Aorta (tissue), 5 donors: ENCODE data around the gene TFAP2C. TPM values are rescaled to one million over a fixed set of nuclear protein-coding genes. Genes with fewer than 3 reads are reported as not detected.
"Not testable (repeated sequence)": the region's sequence is repeated elsewhere in the genome, so short reads cannot be mapped to it uniquely, and the experiment has no call there.

Experiments used
- ATAC-seq: fragments of 200-7000 bp; cut with Tn5 transposase; one replicate; pipeline ENCODE4 v1.9.1; 2022; ENCODE audit warnings: moderate library complexity; ENCODE audit not compliant: low FRiP score
- DNase-seq, 2 donors: peaks; one replicate each; pipeline ENCODE4 v3.0.0-alpha.2; 2020
- H3K27ac ChIP-seq, 2 donors: one replicate each; pipeline ENCODE4 v1.5.1; 2013; ENCODE audit warnings: low read length in 2 of 2, mild to moderate bottlenecking in 2 of 2, moderate library complexity in 2 of 2, control low read depth in 1 of 2, inconsistent platforms in 1 of 2, low read depth in 1 of 2
- H3K27me3 ChIP-seq, 2 donors: one replicate each; pipeline ENCODE4 v1.6.1; 2013; ENCODE audit warnings: control low read depth in 1 of 2, low read length in 1 of 2, mild to moderate bottlenecking in 1 of 2, moderate library complexity in 1 of 2; ENCODE audit not compliant: insufficient read depth in 2 of 2, control insufficient read depth in 1 of 2
- H3K36me3 ChIP-seq, 2 donors: one replicate each; pipeline ENCODE4 v1.6.1; 2013; ENCODE audit warnings: control low read depth in 1 of 2, low read length in 1 of 2, mild to moderate bottlenecking in 1 of 2; ENCODE audit not compliant: insufficient read depth in 2 of 2, control insufficient read depth in 1 of 2
- H3K4me1 ChIP-seq, 2 donors: one replicate each; pipeline ENCODE4 v1.6.1; 2013; ENCODE audit warnings: low read length in 2 of 2, control low read depth in 1 of 2, mild to moderate bottlenecking in 1 of 2, moderate library complexity in 1 of 2; ENCODE audit not compliant: insufficient read depth in 2 of 2, control insufficient read depth in 1 of 2
- H3K4me3 ChIP-seq, 2 donors: one replicate each; pipeline ENCODE4 v1.5.1; 2013; ENCODE audit warnings: low read length in 2 of 2, control low read depth in 1 of 2, mild to moderate bottlenecking in 1 of 2
- H3K9me3 ChIP-seq: one replicate; pipeline ENCODE4 v1.6.1; 2013; ENCODE audit warnings: mild to moderate bottlenecking, low read length; ENCODE audit not compliant: control insufficient read depth
- WGBS, 2 donors: extraction: QIAGEN DNeasy Blood & Tissue Kit; methylation state at CpG; one replicate each; pipeline ENCODE4 v1.1.7; 2013; 5-methylcytosine and 5-hydroxymethylcytosine counted together
- intact Hi-C, 2 donors: fragments of 100-400 bp; cut with DNase I; formaldehyde crosslinking; loops; one replicate each; pipeline versions ENCODE4 v1.14.2 to v1.15.0; 2022
- polyA plus RNA-seq, 2 donors: library from polyadenylated mRNA; stranded (reverse); fragments of 200-250 nt; gene quantifications; one replicate each; pipeline ENCODE4 v1.2.3, GENCODE V29; 2013
- total RNA-seq, 2 donors: library from RNA; stranded (reverse); fragmentation: NEBNext Ultra II Directional; extraction: Animal tissue kit (Norgen Biotek cat#: 25700); gene quantifications; one replicate each; pipeline ENCODE4 v1.2.1, GENCODE V29; 2021
- donor health status: healthy with polysubstance abuse.
- donor health status: Bipolar disorder and iron deficiency.
- donor health status: DM: no; HTN: no; CAD: no.
- donor health status: DM: no; HTN: no; CAD: no.
- donor health status: DM: yes; HTN: yes; CAD: no.

TFAP2C gene
- total and polyA plus RNA-seq, 4 donors = 0.39 to 0.54 TPM; not detected in 2

- Histone ChIP-seq H3K4me1 (no peaks in the 10 kb centered on the region), H3K9me3 (no peaks in the 10 kb centered on the region), H3K4me3 (no peak overlapping the region), H3K36me3 (no peaks in the 10 kb centered on the region), H3K27ac (no peak overlapping the region), H3K27me3 (no peaks in the 10 kb centered on the region)
- intact Hi-C loops = no loop called here
- no peak for DNase-seq
- ATAC-seq = no peak
- 84 to 88% methylated on average over 3 of the region's 3 CpGs for WGBS, 2 donors
These were observed 20.7 kb upstream of the TFAP2C start for GRCh38 chr20:56608376-56608775.

GRCh38 chr20:56609321-56609720, 19.8 kb upstream of the TFAP2C start:
- intact Hi-C loops = no loop called here
- Histone ChIP-seq H3K27ac (no peak overlapping the region), H3K4me3 (no peak overlapping the region), H3K36me3 (no peaks in the 10 kb centered on the region), H3K27me3 (no peaks in the 10 kb centered on the region), H3K4me1 (no peaks in the 10 kb centered on the region), H3K9me3 (no peaks in the 10 kb centered on the region)
- DNase-seq (no peak), ATAC-seq (no peak)
- WGBS, 2 donors = 69 to 81% methylated on average over 3 of the region's 3 CpGs

GRCh38 chr20:56610098-56610497, 19.0 kb upstream of the TFAP2C start:
- intact Hi-C loops = no loop called here
- 89 to 91% methylated on average over 6 of the region's 6 CpGs for WGBS, 2 donors
- no peak for DNase-seq

GRCh38 chr20:56614196-56614595, 14.9 kb upstream of the TFAP2C start:
- Histone ChIP-seq H3K9me3 (peaks cover 2% of the 10 kb centered on the region), H3K36me3 (no peaks in the 10 kb centered on the region), H3K27me3 (no peaks in the 10 kb centered on the region), H3K27ac (no peak overlapping the region), H3K4me3 (no peak overlapping the region), H3K4me1 (no peaks in the 10 kb centered on the region)
- intact Hi-C loops = no loop called here
- 85 to 95% methylated on average over 2 of the region's 2 CpGs for whole genome bisulfite sequencing, 2 donors
- no peak for ATAC-seq
- DNase-seq = no peak

More at GRCh38 chr20:56610098-56610497, 19.0 kb upstream of the TFAP2C start:
- Histone ChIP-seq H3K27ac (no peak overlapping the region), H3K36me3 (no peaks in the 10 kb centered on the region), H3K4me1 (no peaks in the 10 kb centered on the region), H3K27me3 (no peaks in the 10 kb centered on the region), H3K9me3 (no peaks in the 10 kb centered on the region), H3K4me3 (no peak overlapping the region)
- ATAC-seq = no peak

GRCh38 chr20:56616716-56617115, 12.4 kb upstream of the TFAP2C start:
- ATAC-seq (peak; percentile 11), DNase-seq (peak in 1 of 2 donors; percentile 64)
- intact Hi-C loops = no loop called here
- Histone ChIP-seq H3K4me1 (no peaks in the 10 kb centered on the region), H3K9me3 (peaks cover 2% of the 10 kb centered on the region), H3K36me3 (no peaks in the 10 kb centered on the region), H3K4me3 (no peak overlapping the region), H3K27me3 (no peaks in the 10 kb centered on the region), H3K27ac (no peak overlapping the region)
- WGBS, 2 donors = 47 to 57% methylated on average over 6 of the region's 6 CpGs

- H3K4me1 ChIP-seq = no peaks in the 10 kb centered on the region
- DNase-seq = no peak
- no peaks in the 10 kb centered on the region for H3K36me3 ChIP-seq
- H3K27ac ChIP-seq = no peak overlapping the region
- no peak for ATAC-seq
- no peak overlapping the region for H3K4me3 ChIP-seq
- WGBS, 2 donors = 87 to 89% methylated on average over 4 of the region's 4 CpGs
- peaks cover 2% of the 10 kb centered on the region for H3K9me3 ChIP-seq
- intact Hi-C loops = no loop called here
- no peaks in the 10 kb centered on the region for H3K27me3 ChIP-seq
These were observed 11.6 kb upstream of the TFAP2C start for GRCh38 chr20:56617489-56617888.

GRCh38 chr20:56621730-56622129, 7.4 kb upstream of the TFAP2C start:
- Histone ChIP-seq H3K4me1 (no peaks in the 10 kb centered on the region), H3K4me3 (no peak overlapping the region), H3K9me3 (peaks cover 2% of the 10 kb centered on the region), H3K36me3 (no peaks in the 10 kb centered on the region), H3K27ac (no peak overlapping the region), H3K27me3 (no peaks in the 10 kb centered on the region)
- ATAC-seq = no peak
- 4 to 6% methylated on average over 2 of the region's 2 CpGs for WGBS, 2 donors
- intact Hi-C loops = no loop called here
- DNase-seq = no peak

- H3K9me3 ChIP-seq, intact Hi-C loops, H3K4me3 ChIP-seq, H3K27ac ChIP-seq, H3K27me3 ChIP-seq, H3K4me1 ChIP-seq, H3K36me3 ChIP-seq, ATAC-seq, DNase-seq: not testable (repeated sequence)
- WGBS, 2 donors = 92 to 94% methylated on average over 10 of the region's 10 CpGs
These were observed 5.2 kb upstream of the TFAP2C start for GRCh38 chr20:56623930-56624329.

GRCh38 chr20:56624786-56625681, 4.1 kb upstream of the TFAP2C start:
- no peaks in the 10 kb centered on the region for H3K9me3 ChIP-seq
- H3K27me3 ChIP-seq = peaks cover 0 to 6% of the 10 kb centered on the region in 2 donors
- intact Hi-C loops = no loop called here
- no peaks in the 10 kb centered on the region for H3K36me3 ChIP-seq
- ATAC-seq = no peak
- H3K4me3 ChIP-seq = no peak overlapping the region
- no peak overlapping the region for H3K27ac ChIP-seq
- WGBS, 2 donors = 1 to 2% methylated on average over 54 of the region's 54 CpGs
- DNase-seq = no peak
- no peaks in the 10 kb centered on the region for H3K4me1 ChIP-seq
